ENCODE data around the gene GRK3.
"Not testable (repeated sequence)": the region's sequence is repeated elsewhere in the genome, so short reads cannot be mapped to it uniquely, and the experiment has no call there.

Gene GRK3

GRCh38 chr22:25574736-25575135 lies 10.3 kb downstream of the GRK3 start:
- Histone ChIP-seq H3K27ac (ENCODE audit: low read depth, low read length) (no peak overlapping the region), H3K4me2 (ENCODE audit: low read length) (no peak overlapping the region), H2BK5ac (ENCODE audit: low read depth, low read length, poor library complexity) (no peak overlapping the region), H3K9me3 (ENCODE audit: insufficient read depth, low read depth, low read length) (no peaks in the 10 kb centered on the region), H3K18ac (ENCODE audit: low read length) (no peak overlapping the region), H3K79me2 (ENCODE audit: control insufficient read depth, insufficient read depth, low read length, poor library complexity) (no peaks in the 10 kb centered on the region), H3K4ac (ENCODE audit: low read depth, low read length) (no peak overlapping the region), H2BK120ac (ENCODE audit: insufficient read depth, low read length, poor library complexity) (no peak overlapping the region), H3K9ac (ENCODE audit: low read length) (no peak overlapping the region), H2AK5ac (ENCODE audit: low read length) (no peak overlapping the region), H4K91ac (ENCODE audit: low read depth, low read length) (no peak overlapping the region), H2BK12ac (ENCODE audit: low read length) (no peak overlapping the region), H3K4me1 (ENCODE audit: control insufficient read depth in 1 of 2, insufficient read depth in 2 of 2, low read length in 2 of 2) (no peaks in the 10 kb centered on the region), H3K79me1 (ENCODE audit: low read length) (no peaks in the 10 kb centered on the region), H2AFZ (ENCODE audit: insufficient read depth, low read length, poor library complexity) (no peak overlapping the region), H3K27me3 (ENCODE audit: insufficient read depth, low read length) (no peaks in the 10 kb centered on the region), H3K36me3 (ENCODE audit: control insufficient read depth in 1 of 2, insufficient read depth in 2 of 2, low read length in 2 of 2) (no peaks in the 10 kb centered on the region), H3K4me3 (ENCODE audit: low read depth, low read length) (no peak overlapping the region), H3K23ac (ENCODE audit: low read length) (no peak overlapping the region), H4K8ac (ENCODE audit: low read depth, low read length) (no peak overlapping the region), H3K14ac (ENCODE audit: low read length) (no peak overlapping the region), H4K12ac (ENCODE audit: low read depth, low read length) (no peak overlapping the region)
- no CpG with 5 or more reads among the region's 4 CpGs for WGBS (ENCODE audit: extremely low coverage, insufficient coverage, insufficient read length)
- no peak for DNase-seq

- H3K9ac ChIP-seq (ENCODE audit: low read length); H2AK5ac ChIP-seq (ENCODE audit: low read length); H2AFZ ChIP-seq (ENCODE audit: insufficient read depth, low read length, poor library complexity); H3K23ac ChIP-seq (ENCODE audit: low read length); H3K4ac ChIP-seq (ENCODE audit: low read depth, low read length); H2BK120ac ChIP-seq (ENCODE audit: insufficient read depth, low read length, poor library complexity); DNase-seq; H3K79me2 ChIP-seq (ENCODE audit: control insufficient read depth, insufficient read depth, low read length, poor library complexity); H4K91ac ChIP-seq (ENCODE audit: low read depth, low read length); H3K4me3 ChIP-seq (ENCODE audit: low read depth, low read length); H3K79me1 ChIP-seq (ENCODE audit: low read length); H4K8ac ChIP-seq (ENCODE audit: low read depth, low read length); H3K4me1 ChIP-seq (ENCODE audit: control insufficient read depth in 1 of 2, insufficient read depth in 2 of 2, low read length in 2 of 2); H3K27ac ChIP-seq (ENCODE audit: low read depth, low read length); H3K4me2 ChIP-seq (ENCODE audit: low read length); H2BK12ac ChIP-seq (ENCODE audit: low read length); H4K12ac ChIP-seq (ENCODE audit: low read depth, low read length); H3K18ac ChIP-seq (ENCODE audit: low read length); H3K27me3 ChIP-seq (ENCODE audit: insufficient read depth, low read length); H2BK5ac ChIP-seq (ENCODE audit: low read depth, low read length, poor library complexity); H3K9me3 ChIP-seq (ENCODE audit: insufficient read depth, low read depth, low read length); H3K14ac ChIP-seq (ENCODE audit: low read length); H3K36me3 ChIP-seq (ENCODE audit: control insufficient read depth in 1 of 2, insufficient read depth in 2 of 2, low read length in 2 of 2): not testable (repeated sequence)
- no CpG with 5 or more reads among the region's 8 CpGs for WGBS (ENCODE audit: extremely low coverage, insufficient coverage, insufficient read length)
These were observed 11.4 kb downstream of the GRK3 start for GRCh38 chr22:25575674-25576392.

- not testable (repeated sequence) for H3K18ac ChIP-seq (ENCODE audit: low read length); H4K8ac ChIP-seq (ENCODE audit: low read depth, low read length); H3K9me3 ChIP-seq (ENCODE audit: insufficient read depth, low read depth, low read length); H3K4me2 ChIP-seq (ENCODE audit: low read length); DNase-seq; H3K4ac ChIP-seq (ENCODE audit: low read depth, low read length); H3K79me2 ChIP-seq (ENCODE audit: control insufficient read depth, insufficient read depth, low read length, poor library complexity); H3K9ac ChIP-seq (ENCODE audit: low read length); H3K4me1 ChIP-seq (ENCODE audit: control insufficient read depth in 1 of 2, insufficient read depth in 2 of 2, low read length in 2 of 2); H3K36me3 ChIP-seq (ENCODE audit: control insufficient read depth in 1 of 2, insufficient read depth in 2 of 2, low read length in 2 of 2); H2AK5ac ChIP-seq (ENCODE audit: low read length); H2BK12ac ChIP-seq (ENCODE audit: low read length); H3K27me3 ChIP-seq (ENCODE audit: insufficient read depth, low read length); H3K27ac ChIP-seq (ENCODE audit: low read depth, low read length); H2AFZ ChIP-seq (ENCODE audit: insufficient read depth, low read length, poor library complexity); H2BK120ac ChIP-seq (ENCODE audit: insufficient read depth, low read length, poor library complexity); H3K4me3 ChIP-seq (ENCODE audit: low read depth, low read length); H4K12ac ChIP-seq (ENCODE audit: low read depth, low read length); H3K79me1 ChIP-seq (ENCODE audit: low read length); H3K14ac ChIP-seq (ENCODE audit: low read length); H2BK5ac ChIP-seq (ENCODE audit: low read depth, low read length, poor library complexity); H4K91ac ChIP-seq (ENCODE audit: low read depth, low read length); H3K23ac ChIP-seq (ENCODE audit: low read length)
- WGBS (ENCODE audit: extremely low coverage, insufficient coverage, insufficient read length), result no CpG with 5 or more reads among the region's 6 CpGs
These were observed 17.0 kb downstream of the GRK3 start for GRCh38 chr22:25581452-25581851.

GRCh38 chr22:25582946-25583345 lies 18.5 kb downstream of the GRK3 start:
- H2BK120ac ChIP-seq (ENCODE audit: insufficient read depth, low read length, poor library complexity), result no peak overlapping the region

More at GRCh38 chr22:25582946-25583345, 18.5 kb downstream of the GRK3 start:
- Histone ChIP-seq H3K79me2 (ENCODE audit: control insufficient read depth, insufficient read depth, low read length, poor library complexity) (no peaks in the 10 kb centered on the region), H3K27me3 (ENCODE audit: insufficient read depth, low read length) (no peaks in the 10 kb centered on the region), H2BK5ac (ENCODE audit: low read depth, low read length, poor library complexity) (no peak overlapping the region), H3K4me3 (ENCODE audit: low read depth, low read length) (no peak overlapping the region), H2AFZ (ENCODE audit: insufficient read depth, low read length, poor library complexity) (no peak overlapping the region), H3K4me1 (ENCODE audit: control insufficient read depth in 1 of 2, insufficient read depth in 2 of 2, low read length in 2 of 2) (no peaks in the 10 kb centered on the region), H3K23ac (ENCODE audit: low read length) (no peak overlapping the region), H2AK5ac (ENCODE audit: low read length) (no peak overlapping the region), H3K9ac (ENCODE audit: low read length) (no peak overlapping the region), H2BK12ac (ENCODE audit: low read length) (no peak overlapping the region), H3K4me2 (ENCODE audit: low read length) (no peak overlapping the region), H3K36me3 (ENCODE audit: control insufficient read depth in 1 of 2, insufficient read depth in 2 of 2, low read length in 2 of 2) (no peaks in the 10 kb centered on the region), H4K8ac (ENCODE audit: low read depth, low read length) (no peak overlapping the region), H3K27ac (ENCODE audit: low read depth, low read length) (no peak overlapping the region), H3K9me3 (ENCODE audit: insufficient read depth, low read depth, low read length) (no peaks in the 10 kb centered on the region), H3K79me1 (ENCODE audit: low read length) (no peaks in the 10 kb centered on the region), H3K14ac (ENCODE audit: low read length) (no peak overlapping the region), H3K4ac (ENCODE audit: low read depth, low read length) (no peak overlapping the region), H4K91ac (ENCODE audit: low read depth, low read length) (no peak overlapping the region), H3K18ac (ENCODE audit: low read length) (no peak overlapping the region), H4K12ac (ENCODE audit: low read depth, low read length) (no peak overlapping the region)
- WGBS (ENCODE audit: extremely low coverage, insufficient coverage, insufficient read length), result no CpG with 5 or more reads among the region's 5 CpGs
- DNase-seq, result no peak

Measured in trophoblast cell (in vitro differentiated cells and primary cell).